ENCODE results near the gene KLC3.

KLC3 gene

GRCh38 chr19:45321848-45322247 lies 18.7 kb upstream of the KLC3 start:
- Histone ChIP-seq H3K79me2 (ENCODE audit: insufficient read depth, low read depth) (no peaks in the 10 kb centered on the region), H3K4me2 (no peak overlapping the region), H4K20me1 (ENCODE audit: insufficient read depth) (no peaks in the 10 kb centered on the region), H3K27me3 (ENCODE audit: insufficient read depth, low read depth) (peaks cover 31% of the 10 kb centered on the region), H3K4me3 (IDR thresholded peaks at IDR 0.05; ENCODE audit: insufficient read depth, low read depth, low read length) (no peak overlapping the region), H2AFZ (ENCODE audit: low read depth) (no peak overlapping the region), H3K27ac (no peak overlapping the region), H3K9ac (no peak overlapping the region), H3K4me1 (ENCODE audit: low read depth, poor library complexity, severe bottlenecking) (peaks cover 18% of the 10 kb centered on the region), H3K36me3 (ENCODE audit: insufficient read depth) (no peaks in the 10 kb centered on the region)
- TF ChIP-seq, protein P1, sequence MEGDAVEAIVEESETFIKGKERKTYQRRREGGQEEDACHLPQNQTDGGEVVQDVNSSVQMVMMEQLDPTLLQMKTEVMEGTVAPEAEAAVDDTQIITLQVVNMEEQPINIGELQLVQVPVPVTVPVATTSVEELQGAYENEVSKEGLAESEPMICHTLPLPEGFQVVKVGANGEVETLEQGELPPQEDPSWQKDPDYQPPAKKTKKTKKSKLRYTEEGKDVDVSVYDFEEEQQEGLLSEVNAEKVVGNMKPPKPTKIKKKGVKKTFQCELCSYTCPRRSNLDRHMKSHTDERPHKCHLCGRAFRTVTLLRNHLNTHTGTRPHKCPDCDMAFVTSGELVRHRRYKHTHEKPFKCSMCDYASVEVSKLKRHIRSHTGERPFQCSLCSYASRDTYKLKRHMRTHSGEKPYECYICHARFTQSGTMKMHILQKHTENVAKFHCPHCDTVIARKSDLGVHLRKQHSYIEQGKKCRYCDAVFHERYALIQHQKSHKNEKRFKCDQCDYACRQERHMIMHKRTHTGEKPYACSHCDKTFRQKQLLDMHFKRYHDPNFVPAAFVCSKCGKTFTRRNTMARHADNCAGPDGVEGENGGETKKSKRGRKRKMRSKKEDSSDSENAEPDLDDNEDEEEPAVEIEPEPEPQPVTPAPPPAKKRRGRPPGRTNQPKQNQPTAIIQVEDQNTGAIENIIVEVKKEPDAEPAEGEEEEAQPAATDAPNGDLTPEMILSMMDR (conservative IDR thresholded peaks at IDR 0.05; ENCODE audit: low read depth, low read length): no peak

- Histone ChIP-seq H2AFZ (ENCODE audit: low read depth) (no peak overlapping the region), H4K20me1 (ENCODE audit: insufficient read depth) (no peaks in the 10 kb centered on the region), H3K4me1 (ENCODE audit: low read depth, poor library complexity, severe bottlenecking) (peaks cover 18% of the 10 kb centered on the region), H3K9ac (no peak overlapping the region), H3K4me2 (no peak overlapping the region), H3K27ac (no peak overlapping the region), H3K79me2 (ENCODE audit: insufficient read depth, low read depth) (no peaks in the 10 kb centered on the region), H3K36me3 (ENCODE audit: insufficient read depth) (no peaks in the 10 kb centered on the region), H3K27me3 (ENCODE audit: insufficient read depth, low read depth) (peaks cover 26% of the 10 kb centered on the region; the same call in 1 of the 2 replicates), H3K4me3 (IDR thresholded peaks at IDR 0.05; ENCODE audit: insufficient read depth, low read depth, low read length) (no peak overlapping the region)
- TF ChIP-seq, protein P1 (conservative IDR thresholded peaks at IDR 0.05; ENCODE audit: low read depth, low read length): no peak
Measured at GRCh38 chr19:45322311-45322710, 18.2 kb upstream of the KLC3 start.

GRCh38 chr19:45322744-45323281 lies 17.7 kb upstream of the KLC3 start, which contains the start of gene CKM:
Gene CKM (minus strand): TSS chr19:45322875. CDS start chr19:45319713, 3,162 bp downstream.
- no peak within 1 kb of the TSS for H3K4me2 ChIP-seq
- H3K27me3 ChIP-seq (ENCODE audit: insufficient read depth, low read depth): peaks cover 21% of the 10 kb centered on the region; the same call in 1 of the 2 replicates
- H4K20me1 ChIP-seq (ENCODE audit: insufficient read depth): no peaks in the 10 kb centered on the region
- H3K79me2 ChIP-seq (ENCODE audit: insufficient read depth, low read depth): no peaks in the 10 kb centered on the region
- no peak within 1 kb of the TSS for H3K9ac ChIP-seq
- no peaks in the 10 kb centered on the region for H3K36me3 ChIP-seq (ENCODE audit: insufficient read depth)
- no peak within 1 kb of the TSS for H2AFZ ChIP-seq (ENCODE audit: low read depth)
- no peak within 1 kb of the TSS for H3K4me3 ChIP-seq (IDR thresholded peaks at IDR 0.05; ENCODE audit: insufficient read depth, low read depth, low read length)
- H3K4me1 ChIP-seq (ENCODE audit: low read depth, poor library complexity, severe bottlenecking): peaks cover 17% of the 10 kb centered on the region
- TF ChIP-seq, protein P1 (conservative IDR thresholded peaks at IDR 0.05; ENCODE audit: low read depth, low read length): no peak
- H3K27ac ChIP-seq: no peak within 1 kb of the TSS

DNA sequence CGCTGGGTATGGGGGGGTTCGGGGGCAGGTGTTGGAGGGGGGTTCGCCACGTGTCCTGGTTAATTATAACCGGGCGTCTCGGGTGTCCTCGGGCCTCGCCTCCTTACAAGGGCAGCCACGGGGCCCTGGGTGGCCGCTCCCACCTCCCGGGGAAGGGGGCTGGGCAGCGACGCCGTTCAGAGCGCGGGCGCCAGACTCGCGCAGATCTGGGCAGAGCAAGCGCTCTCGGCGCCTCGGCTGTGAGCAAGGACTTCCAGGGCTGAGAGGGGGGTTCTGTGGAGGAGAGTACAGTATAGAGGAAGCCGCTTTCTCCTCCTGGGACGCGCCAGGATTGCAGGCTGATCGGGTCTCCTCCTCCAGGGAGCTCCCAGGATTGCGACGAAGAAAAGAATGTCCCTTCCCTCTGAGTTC lies 16.9 kb upstream of the KLC3 start:
- Histone ChIP-seq H3K9ac (no peak overlapping the region), H4K20me1 (ENCODE audit: insufficient read depth) (no peaks in the 10 kb centered on the region), H3K36me3 (ENCODE audit: insufficient read depth) (no peaks in the 10 kb centered on the region), H3K4me1 (ENCODE audit: low read depth, poor library complexity, severe bottlenecking) (peaks cover 11% of the 10 kb centered on the region), H2AFZ (ENCODE audit: low read depth) (no peak overlapping the region), H3K79me2 (ENCODE audit: insufficient read depth, low read depth) (no peaks in the 10 kb centered on the region), H3K4me3 (IDR thresholded peaks at IDR 0.05; ENCODE audit: insufficient read depth, low read depth, low read length) (no peak overlapping the region), H3K27me3 (ENCODE audit: insufficient read depth, low read depth) (peaks cover 14% of the 10 kb centered on the region; the same call in 1 of the 2 replicates), H3K27ac (no peak overlapping the region), H3K4me2 (no peak overlapping the region)
- TF ChIP-seq, protein P1 (conservative IDR thresholded peaks at IDR 0.05; ENCODE audit: low read depth, low read length): no peak
